WTC11 (cell line): ENCODE measurements around the gene HOXA10. TPM values are rescaled to one million over a fixed set of nuclear protein-coding genes. Genes with fewer than 3 reads are reported as not detected.

ENCODE experiments used
- ATAC-seq: fragments of 200-7000 bp; cut with Tn5 transposase; 2 replicates; pipeline ENCODE4 v1.10.0; 2021; ENCODE audit warnings: mild to moderate bottlenecking, moderate library complexity
- CTCF ChIA-PET: fragments of 300-600 bp; sonication (Branson Sonifier 250); formaldehyde crosslinking; loops from one replicate; lab custom pipeline; 2021; ENCODE audit warnings: antibody characterized with exemption; lab: Charles Lee
- POLR2A ChIA-PET: fragments of 350-600 bp; sonication (Branson Sonifier 250); formaldehyde crosslinking; loops from one replicate; lab custom pipeline; 2021; ENCODE audit warnings: antibody characterized with exemption; lab: Charles Lee
- DNase-seq: peaks from one replicate; pipeline ENCODE4 v3.0.0; 2021; ENCODE audit warnings: low spot score
- H3K27ac Mint-ChIP-seq: 2 replicates; pipeline ENCODE4 v1.8.0; 2021; ENCODE audit warnings: mixed read lengths
- H3K27me3 Mint-ChIP-seq: 2 replicates; pipeline ENCODE4 v1.8.0; 2021; ENCODE audit warnings: low read depth, mild to moderate bottlenecking, moderate library complexity, mixed read lengths
- H3K36me3 Mint-ChIP-seq: 2 replicates; pipeline ENCODE4 v1.8.0; 2021; ENCODE audit warnings: mixed read lengths
- H3K4me1 Mint-ChIP-seq: 2 replicates; pipeline ENCODE4 v1.8.0; 2022; ENCODE audit warnings: mixed read lengths
- H3K4me3 Mint-ChIP-seq: 2 replicates; pipeline ENCODE4 v1.8.0; 2021; ENCODE audit warnings: mild to moderate bottlenecking, moderate library complexity, mixed read lengths
- H3K9me3 Mint-ChIP-seq: 2 replicates; pipeline ENCODE4 v1.8.0; 2021; ENCODE audit warnings: mixed read lengths
- ETV6 ChIP-seq: sonication (generic); formaldehyde crosslinking; IDR thresholded peaks from 2 replicates; pipeline ENCODE4 v1.8.1; 2022; ENCODE audit warnings: mild to moderate bottlenecking, missing genetic modification reagents
- TEAD4 ChIP-seq: sonication (generic); formaldehyde crosslinking; IDR thresholded peaks from 2 replicates; pipeline ENCODE4 v1.8.0; 2022; ENCODE audit warnings: mild to moderate bottlenecking, missing genetic modification reagents
- total RNA-seq: library from RNA; stranded (reverse); gene quantifications from 3 replicates; pipeline ENCODE4 v1.2.3, GENCODE V29; 2021
- TF ChIP-seq, protein P1 (sequence below): sonication (generic); formaldehyde crosslinking; IDR thresholded peaks from 2 replicates; pipeline ENCODE4 v1.8.1; 2023; ENCODE audit warnings: mild to moderate bottlenecking, missing genetic modification reagents, moderate library complexity
- TF ChIP-seq, protein P2 (sequence below): sonication (generic); formaldehyde crosslinking; IDR thresholded peaks from 2 replicates; pipeline ENCODE4 v1.8.0; 2022; ENCODE audit warnings: mild to moderate bottlenecking, missing genetic modification reagents
- TF ChIP-seq, protein P3 (sequence below): sonication (generic); formaldehyde crosslinking; IDR thresholded peaks from 2 replicates; pipeline ENCODE4 v1.8.0; 2023; ENCODE audit warnings: missing genetic modification reagents, mild to moderate bottlenecking, borderline replicate concordance
- TF ChIP-seq, protein P4 (sequence below): fragments of 250-450 bp; sonication (Bioruptor Pico); conservative IDR thresholded peaks from 2 replicates; pipeline ENCODE4 v1.9.0; 2021; ENCODE audit warnings: mild to moderate bottlenecking
- TF ChIP-seq, protein P5 (sequence below): sonication (generic); formaldehyde crosslinking; IDR thresholded peaks from 2 replicates; pipeline ENCODE4 v1.8.0; 2022; ENCODE audit warnings: mild to moderate bottlenecking, missing genetic modification reagents

Gene HOXA10
- total RNA-seq, 1 experiment from 2014 or later: 0.07 TPM

DNA sequence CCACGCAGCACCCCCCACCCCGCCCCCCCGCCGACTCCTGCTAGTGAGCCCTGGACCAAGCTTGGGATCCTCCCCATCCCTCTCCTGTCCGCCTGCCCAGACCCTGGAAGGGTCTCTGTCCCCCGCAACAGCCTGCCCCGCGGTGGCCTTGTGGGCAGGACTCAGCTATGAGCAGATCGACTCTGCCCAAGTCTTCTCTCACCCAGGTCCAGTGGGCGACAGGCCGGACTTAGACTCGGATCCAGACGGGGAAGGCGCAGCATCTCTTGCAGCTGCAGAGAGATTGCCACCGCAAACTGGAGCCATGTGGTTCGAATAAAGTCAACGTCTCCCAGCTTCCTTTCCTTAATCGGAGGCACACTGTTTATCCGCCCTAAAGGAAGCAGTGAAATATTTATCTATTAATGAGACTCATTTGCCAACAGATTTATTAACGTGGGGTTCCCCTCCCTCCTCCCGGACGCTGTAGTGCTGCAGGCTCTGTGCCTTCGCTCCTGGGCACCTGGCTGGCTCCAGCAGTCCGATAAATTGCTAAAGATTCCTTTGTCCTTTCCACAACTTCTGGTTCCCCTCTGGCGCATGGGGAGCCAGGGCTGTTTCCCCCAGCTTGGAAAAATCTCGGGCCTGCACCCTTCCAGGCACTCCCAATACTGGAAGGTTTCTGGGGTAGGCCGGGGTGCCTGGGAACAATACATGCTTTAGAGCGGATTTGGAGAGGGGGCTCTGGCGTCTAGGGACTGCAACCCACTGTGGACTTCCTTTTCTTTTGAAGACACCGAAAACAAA, 17.0 kb downstream of the HOXA10 start (continued):
- TF ChIP-seq TEAD4 (CRISPR knock-in tag): no peak

DNA sequence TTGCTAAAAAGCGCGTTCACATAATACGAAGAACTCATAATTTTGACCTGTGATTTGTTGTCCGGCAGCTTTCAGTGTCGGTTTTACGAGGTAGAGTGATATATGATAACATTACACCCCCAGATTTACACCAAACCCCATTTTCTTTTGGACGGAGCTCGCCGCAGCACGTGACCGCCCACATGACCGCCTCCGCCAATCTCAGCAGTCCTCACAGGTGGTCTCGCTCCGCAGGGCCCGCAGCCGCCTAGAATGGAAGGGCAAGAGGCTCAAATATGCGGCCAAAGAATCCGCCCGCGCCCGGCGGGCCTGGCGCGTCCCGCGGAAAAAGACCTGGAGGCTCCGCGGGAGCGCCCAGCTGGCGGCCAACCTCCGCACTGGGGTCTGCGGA, 17.6 kb downstream of the HOXA10 start, which contains the start of gene HOXA7:
TSS of gene HOXA7 (minus strand) at position 168 of the 391 bp plus-strand sequence. CDS start at position 38, 130 bp downstream.
- CTCF ChIA-PET: interaction anchor here (0.9 to 1.5 kb wide), 5 partner anchors 9 to 787 kb away, joined by 3 to 8 read pairs (median 3); partner anchors contain the start of genes HOXA5 and HOXA9
- H3K27ac Mint-ChIP-seq: no peak within 1 kb of the TSS
- ATAC-seq (peak; percentile 10), DNase-seq (peak; percentile 79)
- peak within 1 kb of the TSS; percentile 70 for H3K4me3 Mint-ChIP-seq
- H3K27me3 Mint-ChIP-seq: peaks cover 100% of the 10 kb centered on the region
- H3K9me3 Mint-ChIP-seq: no peaks in the 10 kb centered on the region
- POLR2A ChIA-PET: no interaction called here
- peaks cover 3% of the 10 kb centered on the region for H3K36me3 Mint-ChIP-seq
- peaks cover 13% of the 10 kb centered on the region for H3K4me1 Mint-ChIP-seq
- TF ChIP-seq, protein P1, sequence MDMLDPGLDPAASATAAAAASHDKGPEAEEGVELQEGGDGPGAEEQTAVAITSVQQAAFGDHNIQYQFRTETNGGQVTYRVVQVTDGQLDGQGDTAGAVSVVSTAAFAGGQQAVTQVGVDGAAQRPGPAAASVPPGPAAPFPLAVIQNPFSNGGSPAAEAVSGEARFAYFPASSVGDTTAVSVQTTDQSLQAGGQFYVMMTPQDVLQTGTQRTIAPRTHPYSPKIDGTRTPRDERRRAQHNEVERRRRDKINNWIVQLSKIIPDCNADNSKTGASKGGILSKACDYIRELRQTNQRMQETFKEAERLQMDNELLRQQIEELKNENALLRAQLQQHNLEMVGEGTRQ (CRISPR knock-in tag): peak; percentile 94
- no peak for TF ChIP-seq ETV6
- TF ChIP-seq, protein P2, sequence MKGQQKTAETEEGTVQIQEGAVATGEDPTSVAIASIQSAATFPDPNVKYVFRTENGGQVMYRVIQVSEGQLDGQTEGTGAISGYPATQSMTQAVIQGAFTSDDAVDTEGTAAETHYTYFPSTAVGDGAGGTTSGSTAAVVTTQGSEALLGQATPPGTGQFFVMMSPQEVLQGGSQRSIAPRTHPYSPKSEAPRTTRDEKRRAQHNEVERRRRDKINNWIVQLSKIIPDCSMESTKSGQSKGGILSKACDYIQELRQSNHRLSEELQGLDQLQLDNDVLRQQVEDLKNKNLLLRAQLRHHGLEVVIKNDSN: peak; percentile 97

DNA sequence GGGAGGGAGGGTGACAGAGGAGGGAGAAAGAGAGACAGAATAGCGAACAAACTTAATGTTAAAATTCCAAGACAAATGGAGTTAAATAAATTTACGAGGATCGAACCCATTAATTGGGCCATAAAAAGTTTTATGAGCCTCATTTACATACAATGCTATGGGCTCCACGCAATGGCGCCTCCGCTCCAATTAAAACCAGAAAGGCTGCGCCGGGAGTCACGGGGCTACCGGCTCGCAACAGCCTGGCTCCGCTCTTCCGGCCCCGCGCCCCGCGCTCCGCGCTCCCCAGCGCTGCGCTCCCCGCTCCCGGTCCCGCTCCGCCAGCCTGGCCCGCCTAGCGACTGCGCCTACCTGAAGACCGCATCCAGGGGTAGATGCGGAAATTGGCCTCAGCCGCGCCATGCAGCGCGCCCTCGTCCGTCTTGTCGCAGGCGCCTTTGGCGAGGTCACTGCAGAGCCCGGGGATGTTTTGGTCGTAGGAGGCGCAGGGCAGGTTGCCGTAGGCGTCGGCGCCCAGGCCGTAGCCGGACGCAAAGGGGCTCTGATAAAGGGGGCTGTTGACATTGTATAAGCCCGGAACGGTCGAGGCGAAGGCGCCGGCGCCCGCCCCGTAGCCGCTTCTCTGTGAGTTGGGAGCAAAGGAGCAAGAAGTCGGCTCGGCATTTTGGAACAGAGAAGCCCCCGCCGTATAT, 18.2 kb downstream of the HOXA10 start:
- ChIA-PET CTCF (interaction anchor here (1.0 to 2.0 kb wide), 3 partner anchors 10 to 786 kb away, joined by 3 to 8 read pairs (median 3); partner anchors contain the start of genes HOXA5 and HOXA9), POLR2A (interaction anchor here (0.5 kb wide), 1 partner anchor 741 kb away, joined by 3 read pairs; no protein-coding TSS in a partner anchor)
- Mint-ChIP-seq H3K27ac (no peak overlapping the region), H3K4me3 (peak overlapping the region; percentile 70), H3K4me1 (peaks cover 19% of the 10 kb centered on the region), H3K36me3 (peaks cover 3% of the 10 kb centered on the region), H3K9me3 (no peaks in the 10 kb centered on the region), H3K27me3 (peaks cover 100% of the 10 kb centered on the region)
- ATAC-seq (no peak), DNase-seq (no peak)
- TF ChIP-seq, protein P3, sequence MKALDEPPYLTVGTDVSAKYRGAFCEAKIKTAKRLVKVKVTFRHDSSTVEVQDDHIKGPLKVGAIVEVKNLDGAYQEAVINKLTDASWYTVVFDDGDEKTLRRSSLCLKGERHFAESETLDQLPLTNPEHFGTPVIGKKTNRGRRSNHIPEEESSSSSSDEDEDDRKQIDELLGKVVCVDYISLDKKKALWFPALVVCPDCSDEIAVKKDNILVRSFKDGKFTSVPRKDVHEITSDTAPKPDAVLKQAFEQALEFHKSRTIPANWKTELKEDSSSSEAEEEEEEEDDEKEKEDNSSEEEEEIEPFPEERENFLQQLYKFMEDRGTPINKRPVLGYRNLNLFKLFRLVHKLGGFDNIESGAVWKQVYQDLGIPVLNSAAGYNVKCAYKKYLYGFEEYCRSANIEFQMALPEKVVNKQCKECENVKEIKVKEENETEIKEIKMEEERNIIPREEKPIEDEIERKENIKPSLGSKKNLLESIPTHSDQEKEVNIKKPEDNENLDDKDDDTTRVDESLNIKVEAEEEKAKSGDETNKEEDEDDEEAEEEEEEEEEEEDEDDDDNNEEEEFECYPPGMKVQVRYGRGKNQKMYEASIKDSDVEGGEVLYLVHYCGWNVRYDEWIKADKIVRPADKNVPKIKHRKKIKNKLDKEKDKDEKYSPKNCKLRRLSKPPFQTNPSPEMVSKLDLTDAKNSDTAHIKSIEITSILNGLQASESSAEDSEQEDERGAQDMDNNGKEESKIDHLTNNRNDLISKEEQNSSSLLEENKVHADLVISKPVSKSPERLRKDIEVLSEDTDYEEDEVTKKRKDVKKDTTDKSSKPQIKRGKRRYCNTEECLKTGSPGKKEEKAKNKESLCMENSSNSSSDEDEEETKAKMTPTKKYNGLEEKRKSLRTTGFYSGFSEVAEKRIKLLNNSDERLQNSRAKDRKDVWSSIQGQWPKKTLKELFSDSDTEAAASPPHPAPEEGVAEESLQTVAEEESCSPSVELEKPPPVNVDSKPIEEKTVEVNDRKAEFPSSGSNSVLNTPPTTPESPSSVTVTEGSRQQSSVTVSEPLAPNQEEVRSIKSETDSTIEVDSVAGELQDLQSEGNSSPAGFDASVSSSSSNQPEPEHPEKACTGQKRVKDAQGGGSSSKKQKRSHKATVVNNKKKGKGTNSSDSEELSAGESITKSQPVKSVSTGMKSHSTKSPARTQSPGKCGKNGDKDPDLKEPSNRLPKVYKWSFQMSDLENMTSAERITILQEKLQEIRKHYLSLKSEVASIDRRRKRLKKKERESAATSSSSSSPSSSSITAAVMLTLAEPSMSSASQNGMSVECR: no peak
- TF ChIP-seq, protein P4, sequence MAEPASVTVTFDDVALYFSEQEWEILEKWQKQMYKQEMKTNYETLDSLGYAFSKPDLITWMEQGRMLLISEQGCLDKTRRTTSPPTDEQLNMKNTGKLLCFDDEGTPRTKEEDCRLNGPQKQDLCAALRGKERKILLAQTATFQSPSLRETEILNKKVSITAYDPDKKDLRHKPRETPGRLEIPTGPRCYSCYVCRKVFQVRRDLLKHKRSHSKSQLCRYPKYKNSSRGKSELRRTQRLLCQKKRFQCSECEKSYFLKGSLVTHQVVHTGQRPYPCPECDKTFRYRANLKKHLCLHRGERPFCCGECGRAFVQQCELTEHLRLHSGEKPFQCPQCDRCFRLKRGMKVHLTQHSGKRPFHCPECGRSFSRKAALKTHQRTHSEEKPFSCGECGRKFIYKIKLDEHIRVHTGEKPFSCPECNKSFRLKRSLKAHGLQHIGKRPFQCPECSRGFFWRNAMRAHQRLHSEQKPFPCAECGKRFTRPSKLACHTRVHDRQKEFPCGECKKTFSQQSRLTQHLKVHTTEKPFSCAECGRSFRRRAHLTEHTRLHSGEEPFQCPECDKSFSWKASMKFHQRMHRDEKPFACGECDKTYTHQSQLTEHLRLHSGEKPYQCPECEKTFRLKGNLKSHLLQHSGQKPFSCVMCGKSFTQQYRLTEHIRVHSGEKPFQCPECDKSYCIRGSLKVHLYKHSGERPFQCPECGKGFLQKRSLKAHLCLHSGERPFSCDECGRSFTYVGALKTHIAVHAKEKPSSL (CRISPR knock-in tag): no peak
- TF ChIP-seq, protein P5, sequence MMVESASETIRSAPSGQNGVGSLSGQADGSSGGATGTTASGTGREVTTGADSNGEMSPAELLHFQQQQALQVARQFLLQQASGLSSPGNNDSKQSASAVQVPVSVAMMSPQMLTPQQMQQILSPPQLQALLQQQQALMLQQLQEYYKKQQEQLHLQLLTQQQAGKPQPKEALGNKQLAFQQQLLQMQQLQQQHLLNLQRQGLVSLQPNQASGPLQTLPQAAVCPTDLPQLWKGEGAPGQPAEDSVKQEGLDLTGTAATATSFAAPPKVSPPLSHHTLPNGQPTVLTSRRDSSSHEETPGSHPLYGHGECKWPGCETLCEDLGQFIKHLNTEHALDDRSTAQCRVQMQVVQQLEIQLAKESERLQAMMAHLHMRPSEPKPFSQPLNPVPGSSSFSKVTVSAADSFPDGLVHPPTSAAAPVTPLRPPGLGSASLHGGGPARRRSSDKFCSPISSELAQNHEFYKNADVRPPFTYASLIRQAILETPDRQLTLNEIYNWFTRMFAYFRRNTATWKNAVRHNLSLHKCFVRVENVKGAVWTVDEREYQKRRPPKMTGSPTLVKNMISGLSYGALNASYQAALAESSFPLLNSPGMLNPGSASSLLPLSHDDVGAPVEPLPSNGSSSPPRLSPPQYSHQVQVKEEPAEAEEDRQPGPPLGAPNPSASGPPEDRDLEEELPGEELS (CRISPR knock-in tag): peak; percentile 48; the same call in 1 of the 2 replicates
